ENCODE data around the gene GMEB1.

Gene GMEB1

DNA sequence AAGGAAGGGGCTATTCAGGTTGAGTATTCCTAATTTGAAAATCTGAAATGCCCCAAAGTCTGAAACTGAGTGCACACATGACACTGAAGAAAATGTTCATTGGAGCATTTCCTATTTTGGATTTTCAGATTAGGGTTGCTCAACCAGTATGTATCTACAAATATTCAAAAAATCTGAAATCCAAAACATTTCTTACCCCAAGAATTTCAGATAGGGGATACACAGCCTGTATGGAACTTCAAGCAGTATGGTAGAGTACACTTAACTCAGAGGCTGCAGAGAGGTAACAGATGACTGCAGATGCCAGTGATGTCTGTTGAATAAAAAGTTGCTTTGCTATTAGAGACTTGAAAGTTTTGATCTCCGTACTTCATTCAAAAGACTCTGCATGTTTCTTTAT, 87.1 kb downstream of the GMEB1 start:
- DNase-seq, result no peak

DNA sequence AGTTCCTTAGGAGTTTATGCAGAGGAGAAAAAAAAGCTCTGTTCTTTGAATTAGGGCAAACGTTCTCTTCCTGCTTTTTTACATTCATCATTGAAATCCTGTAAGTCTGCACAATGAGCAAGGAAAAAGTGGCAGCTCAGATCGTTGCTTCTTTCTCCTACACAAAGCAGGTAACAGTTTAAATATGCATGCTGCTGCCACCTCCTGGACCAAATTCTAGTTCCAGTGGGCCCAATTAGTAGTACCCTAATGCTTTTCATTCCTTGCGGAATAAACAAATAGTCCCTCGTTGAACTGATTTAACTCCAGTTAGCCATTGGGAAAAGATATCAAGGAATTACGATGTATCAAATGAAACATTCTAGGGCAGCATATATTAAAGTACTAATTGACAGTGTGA, 88.3 kb downstream of the GMEB1 start:
- no peak for DNase-seq

DNA sequence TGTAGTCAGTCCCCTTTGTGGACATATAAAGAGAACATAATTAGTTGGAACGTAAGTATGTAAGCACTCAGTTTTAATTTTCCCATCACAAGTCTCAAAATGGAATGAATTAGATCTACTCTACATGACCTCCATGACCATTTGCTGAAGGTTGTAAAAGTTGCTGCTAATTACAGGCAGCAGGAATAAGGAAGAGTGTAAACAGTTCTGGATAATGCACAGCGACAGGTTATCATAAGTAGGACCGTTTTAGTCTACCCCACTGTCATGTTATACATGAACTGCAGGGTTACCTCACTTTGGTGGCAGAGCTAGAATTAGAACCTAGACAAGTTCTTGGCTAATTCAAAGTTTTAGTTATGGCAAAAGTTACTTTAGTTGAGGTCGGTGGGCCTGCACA, 89.8 kb downstream of the GMEB1 start:
- DNase-seq, result no peak

DNA sequence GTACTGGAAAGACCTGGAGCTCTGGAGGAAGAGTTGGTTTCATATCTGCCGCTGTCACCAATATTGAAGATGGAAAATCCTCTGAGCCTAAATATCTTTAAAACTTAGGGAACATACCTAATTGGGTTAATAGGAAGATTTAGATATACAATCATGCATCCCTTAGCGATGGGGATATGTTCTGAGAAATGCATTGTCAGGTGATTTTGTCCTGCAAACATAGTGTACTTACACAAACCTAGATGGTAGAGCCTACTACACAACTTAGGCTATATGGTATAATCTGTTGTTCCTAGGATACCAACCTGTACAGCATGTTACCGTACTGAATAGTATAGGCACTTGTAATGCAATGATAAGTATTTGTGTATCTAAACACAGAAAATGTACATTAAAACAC, 90.7 kb downstream of the GMEB1 start:
- no peak for DNase-seq

DNA sequence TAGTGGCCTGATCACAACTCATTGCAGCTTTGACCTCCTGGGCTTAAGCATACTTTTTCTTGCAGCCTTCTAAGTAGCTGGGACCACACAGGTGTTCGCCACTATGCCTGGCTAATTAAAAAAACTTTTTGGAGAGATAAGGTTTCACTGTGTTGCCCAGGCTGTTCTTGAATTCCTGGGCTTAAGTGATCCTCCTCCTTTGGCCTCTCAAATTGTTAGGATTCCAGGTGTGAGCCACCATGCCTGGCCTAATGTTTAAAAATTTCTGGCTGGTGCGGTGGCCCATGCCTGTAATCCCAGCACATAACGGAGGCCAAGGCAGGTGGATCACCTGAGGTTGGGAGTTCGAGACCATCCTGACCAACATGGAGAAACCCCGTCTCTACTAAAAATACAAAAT, 92.6 kb downstream of the GMEB1 start:
- no peak for DNase-seq

DNA sequence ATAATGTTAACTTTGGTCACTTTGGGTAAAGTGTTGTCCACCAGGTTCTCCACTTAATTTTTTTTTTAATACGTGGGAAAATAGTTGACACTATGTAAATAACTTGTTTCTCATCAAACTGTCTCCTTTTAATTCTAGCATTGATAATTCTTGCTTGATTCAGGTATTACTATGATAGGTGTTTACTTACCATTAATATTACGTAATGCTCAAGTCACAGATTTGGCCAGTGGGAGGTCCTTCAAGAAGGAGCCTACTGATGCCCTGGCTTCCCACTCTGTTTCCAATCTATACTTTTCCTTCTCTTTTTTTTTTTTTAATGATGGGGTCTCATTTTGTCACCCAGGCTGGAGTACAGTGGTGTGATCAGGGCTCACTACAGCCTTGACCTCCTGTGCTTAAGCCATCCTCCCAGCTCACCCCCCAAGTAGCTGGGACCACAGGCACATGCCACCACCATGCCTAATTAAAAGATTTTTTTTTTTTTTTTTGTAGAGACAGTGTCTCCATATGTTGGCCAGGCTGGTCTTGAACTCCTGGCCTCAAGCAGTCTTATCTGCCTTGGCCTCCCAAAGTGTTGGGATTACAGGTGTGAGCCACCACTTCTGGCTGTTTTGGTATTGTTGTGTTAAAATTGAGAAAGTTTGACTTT, 98.1 kb downstream of the GMEB1 start:
- DNase-seq, result no peak

All from stimulated activated CD4-positive, alpha-beta T cell treated with anti-CD3 and anti-CD28 coated beads, Interleukin-15, amount 100 ng/mL, for 24 hours (primary cell).